ENCODE measurements around the gene PFDN4. TPM values are rescaled to one million over a fixed set of nuclear protein-coding genes. Genes with fewer than 3 reads are reported as not detected.
A peak's percentile ranks its signal among the peaks of the same experiment; 100 is the strongest.

Gene PFDN4
- total RNA-seq, 2 experiments from 2014 or later, result 38.8 to 41.8 TPM

DNA sequence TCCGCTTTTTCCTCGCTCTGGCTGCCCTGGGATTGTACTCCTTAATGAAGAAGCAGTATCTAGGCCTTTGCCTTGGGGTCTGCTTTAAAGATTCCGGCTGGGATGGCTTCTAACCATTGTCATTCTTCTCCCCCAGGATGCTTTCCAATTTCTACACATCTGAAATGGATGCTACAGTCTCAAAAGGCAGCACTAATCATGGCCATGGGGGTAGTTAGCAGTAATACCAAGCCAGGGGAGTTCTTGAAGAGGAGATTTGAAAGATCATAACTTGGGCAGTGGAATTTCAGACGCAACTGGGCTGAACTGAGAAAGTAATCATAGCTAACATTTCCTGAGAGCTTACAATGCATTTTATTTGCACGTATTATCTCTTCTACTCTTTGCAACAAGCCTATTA, 3.4 kb upstream of the PFDN4 start:
- Mint-ChIP-seq H3K36me3 (peaks cover 1% of the 10 kb centered on the region), H3K9me3 (no peaks in the 10 kb centered on the region), H3K27ac (no peak overlapping the region), H3K4me3 (no peak overlapping the region), H3K4me1 (peaks cover 17% of the 10 kb centered on the region), H3K27me3 (no peaks in the 10 kb centered on the region)
- DNase-seq, result no peak

DNA sequence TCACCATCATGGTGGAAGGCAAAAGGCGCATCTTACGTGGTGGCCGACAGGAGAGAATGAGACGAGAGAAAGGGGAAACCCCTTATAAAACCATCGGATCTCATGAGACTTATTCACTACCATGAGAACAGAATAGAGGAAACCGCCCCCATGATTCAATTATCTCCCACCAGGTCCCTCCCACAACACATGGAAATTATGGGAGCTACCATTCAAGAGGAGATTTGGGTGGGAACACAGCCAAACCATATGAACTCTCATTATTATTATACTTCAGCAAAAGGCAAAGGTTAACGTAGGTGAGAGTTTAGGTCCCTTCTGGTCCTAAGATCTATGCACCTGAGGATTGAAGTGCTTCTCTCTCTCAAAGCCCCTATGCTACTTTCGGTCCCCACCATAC, 2.4 kb upstream of the PFDN4 start:
- no peaks in the 10 kb centered on the region for H3K27me3 Mint-ChIP-seq
- no peaks in the 10 kb centered on the region for H3K9me3 Mint-ChIP-seq
- no peak for DNase-seq
- H3K4me3 Mint-ChIP-seq, result no peak overlapping the region
- H3K27ac Mint-ChIP-seq, result peak overlapping the region; percentile 13
- peaks cover 25% of the 10 kb centered on the region for H3K4me1 Mint-ChIP-seq
- peaks cover 8% of the 10 kb centered on the region for H3K36me3 Mint-ChIP-seq

DNA sequence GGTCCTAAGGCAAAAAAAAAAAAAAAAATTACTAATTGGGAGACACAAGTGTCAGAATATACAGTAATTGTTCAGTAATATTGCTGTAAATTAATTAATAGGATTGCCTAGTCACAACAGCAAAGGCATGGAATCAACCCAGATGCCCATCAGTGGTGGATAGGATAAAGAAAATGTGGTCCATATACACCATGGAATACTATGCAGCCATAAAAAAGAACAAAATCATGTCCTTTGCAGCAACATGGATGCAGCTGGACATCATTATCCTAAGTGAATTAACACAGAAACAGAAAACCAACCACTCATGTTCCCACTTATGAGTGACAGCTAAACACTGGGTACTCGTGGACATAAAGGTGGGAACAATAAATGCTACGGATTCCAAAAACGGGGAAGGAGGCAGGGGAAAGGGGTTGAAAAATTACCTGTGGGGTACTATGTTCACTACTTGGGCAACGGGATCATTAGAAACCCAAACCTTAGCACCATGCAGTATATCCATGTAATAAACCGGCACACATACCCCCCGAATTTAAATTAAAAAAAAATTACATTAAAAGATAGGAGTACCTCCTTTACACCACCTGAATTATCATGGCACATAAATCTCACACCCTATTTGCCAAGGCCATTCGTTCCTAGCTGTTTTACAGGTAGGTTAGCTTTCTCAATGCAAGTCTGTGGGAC, 689 bp upstream of the PFDN4 start:
- Mint-ChIP-seq H3K27ac (peak overlapping the region; percentile 99), H3K4me1 (peaks cover 29% of the 10 kb centered on the region)
- DNase-seq, result no peak

DNA sequence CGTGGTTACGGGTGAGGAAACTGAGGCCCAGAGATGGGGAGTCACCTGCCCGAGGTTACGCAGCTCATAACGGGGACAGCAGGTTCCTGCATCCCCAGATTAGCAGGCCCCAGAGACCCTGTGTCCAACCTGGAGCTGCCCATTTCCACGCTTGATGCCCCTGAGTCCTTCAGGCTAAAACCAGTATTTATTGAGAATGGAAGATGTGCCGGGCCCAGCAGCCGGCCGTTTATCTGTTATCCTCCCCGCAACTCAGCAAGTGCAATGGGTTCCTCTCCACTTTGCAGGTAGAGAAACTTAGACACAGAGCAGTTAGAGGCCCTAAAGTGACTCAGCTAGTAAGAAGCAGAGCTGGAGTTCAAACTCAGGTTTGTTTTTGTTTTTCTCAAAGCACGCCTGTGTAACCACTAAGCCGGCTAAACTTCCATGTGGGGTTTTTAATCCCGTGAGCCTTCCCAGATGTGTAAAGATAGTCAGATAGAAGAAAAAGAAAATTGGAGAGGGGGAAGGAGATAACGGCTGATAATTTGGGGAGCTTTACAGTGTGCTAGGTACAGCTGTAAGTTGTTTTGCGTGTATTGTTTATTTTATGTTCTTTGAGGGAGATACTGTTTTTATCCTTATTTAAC, 775 bp downstream of the PFDN4 start:
- H3K27ac Mint-ChIP-seq, result peak overlapping the region; percentile 77
- no peaks in the 10 kb centered on the region for H3K27me3 Mint-ChIP-seq
- peaks cover 40% of the 10 kb centered on the region for H3K4me1 Mint-ChIP-seq
- H3K36me3 Mint-ChIP-seq, result peaks cover 21% of the 10 kb centered on the region
- peak overlapping the region; percentile 97 for H3K4me3 Mint-ChIP-seq
- no peaks in the 10 kb centered on the region for H3K9me3 Mint-ChIP-seq
- DNase-seq, result no peak

More for the DNA sequence above, 689 bp upstream of the PFDN4 start:
- peaks cover 16% of the 10 kb centered on the region for H3K36me3 Mint-ChIP-seq
- no peaks in the 10 kb centered on the region for H3K27me3 Mint-ChIP-seq
- peak overlapping the region; percentile 91 for H3K4me3 Mint-ChIP-seq
- no peaks in the 10 kb centered on the region for H3K9me3 Mint-ChIP-seq

DNA sequence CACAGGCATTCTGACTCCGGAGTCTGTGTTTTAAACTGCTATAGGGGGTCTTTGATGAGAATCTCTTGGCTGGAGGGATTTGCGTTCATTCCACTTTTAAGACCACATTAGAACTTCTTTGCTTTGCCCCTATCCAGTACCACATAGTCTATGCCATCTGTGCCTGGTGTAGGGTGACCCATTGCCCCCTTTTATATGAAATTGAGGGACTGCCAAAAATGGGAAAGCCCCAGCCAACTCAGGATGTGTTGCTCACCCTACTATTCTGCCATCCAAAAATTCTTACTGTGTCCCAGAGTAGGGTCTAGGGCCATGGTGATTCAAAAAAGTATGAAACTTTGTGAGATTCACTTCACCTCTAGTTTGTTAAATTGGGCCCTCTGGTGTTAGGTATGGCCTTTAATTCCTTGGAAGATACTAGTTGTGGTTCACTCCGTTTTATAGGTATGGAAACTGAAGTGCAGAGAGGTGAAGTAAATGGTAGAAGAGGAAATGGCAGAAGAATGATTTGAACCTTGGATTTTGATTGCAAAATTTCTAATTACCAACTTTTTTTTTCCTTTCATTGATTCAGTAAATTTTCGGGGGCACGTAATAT, 1.4 kb downstream of the PFDN4 start:
- peaks cover 21% of the 10 kb centered on the region for H3K36me3 Mint-ChIP-seq

DNA sequence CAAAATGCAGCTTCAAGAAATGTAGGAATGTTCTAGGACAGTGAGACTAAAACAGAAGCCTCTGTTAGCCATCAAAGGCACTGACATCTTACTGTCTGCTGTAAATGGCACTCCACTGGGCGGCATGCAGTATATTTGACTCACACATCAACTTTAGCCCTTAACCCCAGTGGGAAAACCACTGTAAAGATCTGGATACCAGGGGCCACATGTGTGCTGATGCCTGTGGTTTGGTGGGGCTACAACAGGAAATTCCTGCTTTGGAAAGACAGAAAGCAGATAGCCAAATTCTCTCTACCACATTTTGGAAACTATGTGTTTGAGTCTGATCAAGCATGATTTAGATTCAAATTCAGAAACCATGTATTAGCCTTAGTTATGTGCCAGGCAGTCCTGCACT, 4.3 kb downstream of the PFDN4 start:
- Mint-ChIP-seq H3K27me3 (no peaks in the 10 kb centered on the region), H3K36me3 (peaks cover 34% of the 10 kb centered on the region), H3K27ac (no peak overlapping the region), H3K9me3 (no peaks in the 10 kb centered on the region), H3K4me1 (peaks cover 32% of the 10 kb centered on the region), H3K4me3 (no peak overlapping the region)
- DNase-seq, result no peak

More for the DNA sequence above, 1.4 kb downstream of the PFDN4 start:
- H3K9me3 Mint-ChIP-seq, result no peaks in the 10 kb centered on the region
- H3K4me3 Mint-ChIP-seq, result peak overlapping the region; percentile 97
- H3K4me1 Mint-ChIP-seq, result peaks cover 40% of the 10 kb centered on the region
- no peak for DNase-seq
- no peaks in the 10 kb centered on the region for H3K27me3 Mint-ChIP-seq
- H3K27ac Mint-ChIP-seq, result peak overlapping the region; percentile 50

DNA sequence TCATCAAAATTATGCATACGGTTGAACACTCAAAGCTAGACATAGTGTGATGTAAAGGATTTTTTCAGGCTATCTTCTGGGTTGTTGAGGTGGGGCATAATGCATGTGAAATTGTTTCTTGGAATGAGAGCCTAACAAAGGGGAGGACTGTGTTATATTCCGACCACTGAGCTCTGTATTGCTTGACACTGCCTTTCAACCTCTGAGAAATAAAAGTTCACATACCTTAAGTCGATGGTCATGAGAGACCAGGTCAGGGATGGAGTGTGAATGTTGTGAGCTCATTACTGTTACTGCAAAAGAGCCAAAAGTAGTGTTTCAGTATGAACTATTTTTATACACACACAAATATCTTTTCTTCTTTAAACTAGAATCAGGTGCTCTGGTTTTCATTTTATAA, 5.0 kb downstream of the PFDN4 start:
- H3K4me3 Mint-ChIP-seq, result no peak overlapping the region
- H3K36me3 Mint-ChIP-seq, result peaks cover 35% of the 10 kb centered on the region
- H3K27me3 Mint-ChIP-seq, result no peaks in the 10 kb centered on the region
- H3K4me1 Mint-ChIP-seq, result peaks cover 32% of the 10 kb centered on the region
- H3K9me3 Mint-ChIP-seq, result no peaks in the 10 kb centered on the region
- H3K27ac Mint-ChIP-seq, result peak overlapping the region; percentile 39
- no peak for DNase-seq

DNA sequence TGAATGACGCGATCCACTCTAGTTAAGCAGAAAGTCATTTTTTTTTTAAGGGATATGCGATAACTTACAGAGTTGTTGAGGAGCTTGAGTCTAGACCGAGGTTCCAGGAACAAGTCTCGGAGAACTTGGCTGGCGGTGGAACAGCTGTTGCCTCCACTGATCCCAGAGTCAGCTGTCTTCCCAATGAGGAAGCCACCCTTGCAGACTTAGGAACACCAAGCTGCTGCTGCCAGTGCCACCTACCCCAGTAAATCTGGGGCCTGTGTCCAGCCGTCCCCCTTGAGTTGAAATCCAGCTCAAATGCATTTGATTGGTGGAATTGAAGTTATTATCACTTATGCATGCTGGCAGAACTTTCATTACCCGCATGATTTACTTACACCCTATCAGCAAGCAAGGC, 6.7 kb downstream of the PFDN4 start:
- no peaks in the 10 kb centered on the region for H3K27me3 Mint-ChIP-seq
- no peak overlapping the region for H3K27ac Mint-ChIP-seq
- H3K4me3 Mint-ChIP-seq, result no peak overlapping the region
- H3K9me3 Mint-ChIP-seq, result no peaks in the 10 kb centered on the region
- H3K36me3 Mint-ChIP-seq, result peaks cover 33% of the 10 kb centered on the region
- peaks cover 27% of the 10 kb centered on the region for H3K4me1 Mint-ChIP-seq
- no peak for DNase-seq

DNA sequence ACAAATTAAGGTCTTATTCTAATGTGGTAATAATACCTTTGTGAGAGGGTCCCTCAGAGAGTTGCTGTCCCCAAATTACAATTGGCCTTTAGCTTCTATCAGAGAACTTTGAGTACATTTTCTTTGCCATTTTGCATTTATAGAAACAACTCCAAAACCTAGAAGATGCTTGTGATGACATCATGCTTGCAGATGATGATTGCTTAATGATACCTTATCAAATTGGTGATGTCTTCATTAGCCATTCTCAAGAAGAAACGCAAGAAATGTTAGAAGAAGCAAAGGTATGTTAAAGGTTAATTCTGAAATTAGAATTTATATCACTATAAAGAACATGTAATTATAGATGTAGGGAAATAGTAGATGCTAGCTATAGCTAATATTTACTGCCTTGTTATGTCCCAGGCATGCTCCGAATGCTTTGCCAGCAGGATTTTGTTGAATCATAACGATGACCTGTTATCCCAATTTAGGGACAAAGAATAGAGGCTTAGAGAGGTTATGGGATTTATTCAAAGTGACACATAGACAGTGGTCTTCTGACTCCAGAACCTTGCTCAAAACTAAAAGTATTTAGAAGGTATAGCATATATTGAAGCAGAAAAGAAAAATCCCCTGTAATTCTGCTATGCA, 7.4 kb downstream of the PFDN4 start:
- Mint-ChIP-seq H3K4me3 (no peak overlapping the region), H3K4me1 (peaks cover 20% of the 10 kb centered on the region), H3K9me3 (no peaks in the 10 kb centered on the region), H3K36me3 (peaks cover 28% of the 10 kb centered on the region), H3K27me3 (no peaks in the 10 kb centered on the region), H3K27ac (no peak overlapping the region)
- DNase-seq, result no peak

DNA sequence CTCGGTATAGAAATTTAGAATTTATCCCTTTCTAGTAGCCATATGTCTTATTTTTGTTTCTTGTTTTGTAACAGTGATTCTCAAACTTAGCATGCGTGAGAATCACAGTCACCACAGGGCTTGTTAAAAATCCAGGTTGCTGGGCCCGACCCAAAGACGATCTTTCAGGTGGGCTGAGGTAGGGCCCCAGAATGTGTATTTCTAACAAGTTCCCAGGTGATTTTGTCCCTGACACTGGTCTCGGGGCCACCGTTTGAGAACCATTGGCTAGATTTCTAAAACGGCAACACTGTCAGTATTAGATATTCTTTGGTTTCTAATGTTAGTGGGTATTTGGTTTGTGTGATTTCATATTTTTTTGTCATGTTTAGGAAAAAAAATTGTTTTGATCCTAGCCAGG, 9.9 kb downstream of the PFDN4 start:
- Mint-ChIP-seq H3K4me3 (no peak overlapping the region), H3K4me1 (peaks cover 32% of the 10 kb centered on the region), H3K27me3 (no peaks in the 10 kb centered on the region), H3K9me3 (no peaks in the 10 kb centered on the region), H3K27ac (no peak overlapping the region), H3K36me3 (peaks cover 29% of the 10 kb centered on the region)
- no peak for DNase-seq

DNA sequence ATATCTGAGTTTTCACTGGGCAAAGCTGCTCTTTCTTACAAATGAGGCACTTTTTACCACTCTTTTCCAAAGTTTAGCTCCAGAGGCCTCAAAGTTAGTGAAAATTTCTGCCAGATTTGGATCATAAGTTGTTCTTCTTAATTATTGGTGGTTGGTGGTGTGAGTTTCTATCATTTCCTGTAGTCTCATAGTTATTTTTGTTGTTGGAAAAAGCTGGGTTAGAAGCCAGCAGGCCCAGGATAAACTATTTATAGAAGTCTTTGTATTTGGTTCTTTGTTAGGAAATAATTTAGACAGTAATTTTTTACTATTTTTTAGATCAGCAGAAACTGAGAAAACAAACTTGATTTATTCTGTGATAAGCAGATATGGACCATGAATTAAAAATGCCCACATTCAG, 10.6 kb downstream of the PFDN4 start:
- no peak for DNase-seq
- Mint-ChIP-seq H3K4me1 (peaks cover 26% of the 10 kb centered on the region), H3K9me3 (no peaks in the 10 kb centered on the region), H3K36me3 (peaks cover 27% of the 10 kb centered on the region), H3K27ac (no peak overlapping the region), H3K4me3 (no peak overlapping the region), H3K27me3 (no peaks in the 10 kb centered on the region)

DNA sequence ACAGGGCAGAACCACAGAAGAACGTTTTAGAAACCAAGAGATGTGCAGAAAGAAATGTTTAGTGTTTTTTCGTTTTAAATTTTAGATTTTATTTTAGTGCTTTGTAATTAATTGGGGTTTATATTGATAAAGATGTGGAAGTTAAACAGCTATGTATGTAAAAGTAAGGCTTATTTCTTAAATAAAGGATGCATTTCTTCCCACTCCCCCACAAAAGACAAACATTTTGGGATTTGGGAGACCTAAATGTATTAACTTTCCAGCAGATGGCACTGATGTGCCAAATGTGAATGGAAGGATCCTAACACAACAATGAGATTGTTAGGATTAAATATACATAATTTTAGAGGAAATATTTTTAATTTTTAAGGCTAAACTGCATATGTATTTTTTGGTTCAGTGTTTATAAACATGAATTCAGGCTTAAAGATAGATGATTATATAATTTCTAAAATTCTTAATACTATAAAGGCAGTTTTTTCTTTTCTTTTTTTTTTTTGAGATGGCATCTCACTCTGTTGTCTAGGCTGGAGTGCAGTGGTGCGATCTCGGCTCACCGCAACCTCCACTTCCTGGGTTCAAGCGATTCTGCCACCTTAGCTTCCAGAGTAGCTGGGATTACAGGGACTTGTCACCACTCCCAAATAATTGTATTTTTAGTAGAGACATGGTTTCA, 12.0 kb downstream of the PFDN4 start:
- no peak for DNase-seq
- peaks cover 24% of the 10 kb centered on the region for H3K4me1 Mint-ChIP-seq
- H3K9me3 Mint-ChIP-seq, result no peaks in the 10 kb centered on the region
- no peak overlapping the region for H3K4me3 Mint-ChIP-seq
- no peak overlapping the region for H3K27ac Mint-ChIP-seq
- no peaks in the 10 kb centered on the region for H3K27me3 Mint-ChIP-seq
- peaks cover 28% of the 10 kb centered on the region for H3K36me3 Mint-ChIP-seq

DNA sequence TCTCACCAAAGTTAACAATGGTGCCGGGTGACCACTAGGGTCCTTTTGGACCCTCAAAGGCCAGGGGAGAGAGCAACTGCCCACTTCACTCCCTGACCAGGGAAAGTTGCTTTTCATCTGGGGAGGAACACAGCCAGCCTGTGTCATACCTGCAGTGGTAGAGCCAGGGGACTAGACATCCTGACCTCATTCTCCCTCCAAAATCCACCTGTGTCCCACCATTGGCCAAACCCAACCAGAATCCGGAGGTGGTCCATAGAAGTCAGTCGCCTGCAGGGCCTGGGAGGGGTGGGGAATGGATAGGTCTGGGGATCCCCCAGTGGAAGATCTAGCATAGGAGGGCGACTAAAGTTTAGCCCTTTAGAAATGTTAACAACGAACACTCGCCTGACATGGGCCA, 12.8 kb downstream of the PFDN4 start:
- H3K36me3 Mint-ChIP-seq, result peaks cover 27% of the 10 kb centered on the region
- peaks cover 24% of the 10 kb centered on the region for H3K4me1 Mint-ChIP-seq

DNA sequence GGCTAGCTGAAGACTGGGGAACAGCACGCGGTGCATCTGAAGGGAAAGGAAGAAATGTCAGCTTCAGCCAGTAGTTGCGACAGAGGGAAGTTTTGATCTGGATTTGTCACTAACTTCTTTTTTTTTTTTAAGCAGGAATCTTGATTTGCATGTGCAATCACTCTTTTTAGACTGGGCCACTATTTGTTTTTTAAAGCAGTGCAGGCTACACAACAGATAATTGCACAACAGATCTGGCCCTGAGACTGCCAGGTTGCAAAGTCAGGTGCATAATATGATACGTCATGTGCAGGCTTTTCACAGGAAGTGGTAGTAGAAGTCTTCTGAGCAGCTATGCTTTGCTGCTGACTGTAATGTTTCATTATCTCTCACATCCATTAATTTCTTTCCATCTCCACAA, 13.5 kb downstream of the PFDN4 start:
- DNase-seq, result no peak
- Mint-ChIP-seq H3K36me3 (peaks cover 21% of the 10 kb centered on the region), H3K4me3 (no peak overlapping the region), H3K27me3 (no peaks in the 10 kb centered on the region), H3K9me3 (no peaks in the 10 kb centered on the region), H3K27ac (peak overlapping the region; percentile 90), H3K4me1 (peaks cover 24% of the 10 kb centered on the region)

More for the DNA sequence above, 12.8 kb downstream of the PFDN4 start:
- H3K27ac Mint-ChIP-seq, result peak overlapping the region; percentile 81
- H3K9me3 Mint-ChIP-seq, result no peaks in the 10 kb centered on the region
- DNase-seq, result no peak
- no peak overlapping the region for H3K4me3 Mint-ChIP-seq
- no peaks in the 10 kb centered on the region for H3K27me3 Mint-ChIP-seq

Data from activated naive CD8-positive, alpha-beta T cell treated with anti-CD3 and anti-CD28 coated beads for 36 hours (primary cell).